H9 (cell line): Measurements from ENCODE around the gene NUP54. TPM values are rescaled to one million over a fixed set of nuclear protein-coding genes. Genes with fewer than 3 reads are reported as not detected.

Source experiments
- DNase-seq: peaks from one replicate; pipeline ENCODE4 v3.0.0-alpha.2; 2017
- H2AFZ ChIP-seq: one replicate; pipeline ENCODE4 v1.6.1; 2013; ENCODE audit warnings: mild to moderate bottlenecking, low read length, control low read depth, moderate library complexity
- H2AK5ac ChIP-seq: 2 replicates; pipeline ENCODE4 v1.6.1; 2013; ENCODE audit warnings: low read length, control low read depth, mixed read lengths; ENCODE audit not compliant: insufficient read length
- H2BK120ac ChIP-seq: one replicate; pipeline ENCODE4 v1.6.1; 2013; ENCODE audit warnings: low read depth, mild to moderate bottlenecking, low read length, control low read depth, inconsistent platforms; ENCODE audit not compliant: poor library complexity, severe bottlenecking
- H2BK12ac ChIP-seq: 2 replicates; pipeline ENCODE4 v1.6.1; 2013; ENCODE audit warnings: low read length, control low read depth, mixed read lengths, low read depth; ENCODE audit not compliant: insufficient read length
- H2BK15ac ChIP-seq: 2 replicates; pipeline ENCODE4 v1.6.1; 2013; ENCODE audit warnings: low read depth, low read length, control low read depth
- H2BK20ac ChIP-seq: one replicate; pipeline ENCODE4 v1.6.1; 2013; ENCODE audit warnings: low read depth, mild to moderate bottlenecking, low read length, control low read depth, inconsistent platforms; ENCODE audit not compliant: poor library complexity, severe bottlenecking
- H2BK5ac ChIP-seq: 2 replicates; pipeline ENCODE4 v1.6.1; 2013; ENCODE audit warnings: low read length, control low read depth, mixed read lengths; ENCODE audit not compliant: insufficient read length
- H3K14ac ChIP-seq: 2 replicates; pipeline ENCODE4 v1.6.1; 2013; ENCODE audit warnings: low read length, control low read depth; ENCODE audit not compliant: insufficient read depth
- H3K18ac ChIP-seq: 2 replicates; pipeline ENCODE4 v1.6.1; 2013; ENCODE audit warnings: low read depth, mild to moderate bottlenecking, mixed read lengths, low read length, control low read depth; ENCODE audit not compliant: insufficient read length
- H3K23ac ChIP-seq: 2 replicates; pipeline ENCODE4 v1.6.1; 2013; ENCODE audit warnings: low read length, control low read depth, mixed read lengths, low read depth; ENCODE audit not compliant: insufficient read length
- H3K23me2 ChIP-seq: 2 replicates; pipeline ENCODE4 v1.6.1; 2013; ENCODE audit warnings: low read depth, mild to moderate bottlenecking, mixed read lengths, low read length, control low read depth; ENCODE audit not compliant: insufficient read length, poor library complexity, severe bottlenecking
- H3K27ac ChIP-seq: 2 replicates; pipeline ENCODE4 v1.5.1; 2013; ENCODE audit warnings: low read length, control low read depth, mixed read lengths, low read depth; ENCODE audit not compliant: insufficient read length
- H3K27me3 ChIP-seq: 2 replicates; pipeline ENCODE4 v1.6.1; 2013; ENCODE audit warnings: low read length, control low read depth, inconsistent platforms; ENCODE audit not compliant: insufficient read depth
- H3K4ac ChIP-seq: 2 replicates; pipeline ENCODE4 v1.6.1; 2013; ENCODE audit warnings: low read depth, mild to moderate bottlenecking, control low read depth, inconsistent platforms, low read length, moderate library complexity
- H3K4me1 ChIP-seq: 2 replicates; pipeline ENCODE4 v1.6.1; 2013; ENCODE audit warnings: low read length, control low read depth, inconsistent platforms; ENCODE audit not compliant: insufficient read depth
- H3K4me2 ChIP-seq: 2 replicates; pipeline ENCODE4 v1.6.1; 2013; ENCODE audit warnings: low read length, control low read depth, mixed read lengths; ENCODE audit not compliant: insufficient read length, insufficient read depth
- H3K56ac ChIP-seq: 2 replicates; pipeline ENCODE4 v1.6.1; 2013; ENCODE audit warnings: low read depth, mild to moderate bottlenecking, mixed read lengths, low read length, control low read depth; ENCODE audit not compliant: insufficient read length
- H3K79me1 ChIP-seq: 2 replicates; pipeline ENCODE4 v1.6.1; 2013; ENCODE audit warnings: low read depth, mild to moderate bottlenecking, moderate library complexity, low read length, control low read depth, inconsistent platforms; ENCODE audit not compliant: insufficient read depth, poor library complexity, severe bottlenecking
- H3K79me2 ChIP-seq: 2 replicates; pipeline ENCODE4 v1.6.1; 2013; ENCODE audit warnings: low read length, control low read depth, inconsistent platforms; ENCODE audit not compliant: insufficient read depth
- H3K9ac ChIP-seq: 2 replicates; pipeline ENCODE4 v1.6.1; 2013; ENCODE audit warnings: low read length, control low read depth, mixed read lengths; ENCODE audit not compliant: insufficient read length; ENCODE audit errors: extremely low read depth
- H3K9me3 ChIP-seq: one replicate; pipeline ENCODE4 v1.6.1; 2013; ENCODE audit warnings: low read depth, low read length, inconsistent platforms; ENCODE audit not compliant: control insufficient read depth
- H3T11ph ChIP-seq: one replicate; pipeline ENCODE4 v1.6.1; 2013; ENCODE audit warnings: mild to moderate bottlenecking, low read length, control low read depth, inconsistent platforms
- H4K20me1 ChIP-seq: one replicate; pipeline ENCODE4 v1.6.1; 2013; ENCODE audit not compliant: control insufficient read depth, insufficient read length, insufficient read depth
- H4K5ac ChIP-seq: 2 replicates; pipeline ENCODE4 v1.6.1; 2013; ENCODE audit warnings: low read depth, mild to moderate bottlenecking, mixed read lengths, low read length, control low read depth; ENCODE audit not compliant: insufficient read length
- H4K8ac ChIP-seq: replicated peaks from 2 replicates; pipeline ENCODE4 v1.6.1; 2013; ENCODE audit warnings: low read length, control low read depth, mixed read lengths, low read depth; ENCODE audit not compliant: insufficient read length
- H4K91ac ChIP-seq: 2 replicates; pipeline ENCODE4 v1.6.1; 2013; ENCODE audit warnings: low read depth, mild to moderate bottlenecking, moderate library complexity, mixed read lengths, low read length, control low read depth; ENCODE audit not compliant: insufficient read length
- H3K27ac Mint-ChIP-seq, 3 experiments: 2 replicates in 2 of 3; 3 replicates in 1 of 3; pipeline ENCODE4 v1.8.0; 2020 to 2021; ENCODE audit warnings: mixed read lengths in 3 of 3, mild to moderate bottlenecking in 1 of 3, moderate library complexity in 1 of 3
- H3K27me3 Mint-ChIP-seq: 2 replicates; pipeline ENCODE4 v1.8.0; 2021; ENCODE audit warnings: low read depth, mild to moderate bottlenecking, moderate library complexity, mixed read lengths
- H3K36me3 Mint-ChIP-seq, 3 experiments: 2 replicates in 2 of 3; 3 replicates in 1 of 3; pipeline ENCODE4 v1.8.0; 2020 to 2021; ENCODE audit warnings: low read depth in 3 of 3, mixed read lengths in 3 of 3; ENCODE audit not compliant: insufficient read depth in 1 of 3
- H3K4me1 Mint-ChIP-seq, 2 experiments: 2 replicates each; pipeline ENCODE4 v1.8.0; 2020; ENCODE audit warnings: mixed read lengths in 2 of 2
- H3K4me3 Mint-ChIP-seq, 2 experiments: 2 replicates in 1 of 2; 3 replicates in 1 of 2; pipeline ENCODE4 v1.8.0; 2020 to 2021; ENCODE audit warnings: mild to moderate bottlenecking in 2 of 2, mixed read lengths in 2 of 2, moderate library complexity in 1 of 2
- H3K9me3 Mint-ChIP-seq, 2 experiments: 2 replicates in 1 of 2; 3 replicates in 1 of 2; pipeline ENCODE4 v1.8.0; 2020; ENCODE audit warnings: mild to moderate bottlenecking in 2 of 2, mixed read lengths in 2 of 2, moderate library complexity in 1 of 2
- CTCF ChIP-seq: fragments of 200-600 bp; sonication (generic); conservative IDR thresholded peaks from 3 replicates; pipeline ENCODE4 v1.8.0; 2021; ENCODE audit warnings: antibody characterized with exemption, mild to moderate bottlenecking
- WGBS: extraction: QIAGEN DNeasy Blood & Tissue Kit; methylation state at CpG from one replicate; pipeline ENCODE4 v1.1.7; 2013; ENCODE audit warnings: missing lambda C conversion rate, low lambda C conversion rate, mixed read lengths; ENCODE audit not compliant: insufficient read length; ENCODE audit errors: extremely low coverage; 5-methylcytosine and 5-hydroxymethylcytosine counted together
- total RNA-seq: library from RNA; stranded (reverse); gene quantifications from 2 replicates; pipeline ENCODE4 v1.2.1, GENCODE V29; 2021

NUP54 gene
- total RNA-seq, 1 experiment from 2014 or later: 129 TPM

DNA sequence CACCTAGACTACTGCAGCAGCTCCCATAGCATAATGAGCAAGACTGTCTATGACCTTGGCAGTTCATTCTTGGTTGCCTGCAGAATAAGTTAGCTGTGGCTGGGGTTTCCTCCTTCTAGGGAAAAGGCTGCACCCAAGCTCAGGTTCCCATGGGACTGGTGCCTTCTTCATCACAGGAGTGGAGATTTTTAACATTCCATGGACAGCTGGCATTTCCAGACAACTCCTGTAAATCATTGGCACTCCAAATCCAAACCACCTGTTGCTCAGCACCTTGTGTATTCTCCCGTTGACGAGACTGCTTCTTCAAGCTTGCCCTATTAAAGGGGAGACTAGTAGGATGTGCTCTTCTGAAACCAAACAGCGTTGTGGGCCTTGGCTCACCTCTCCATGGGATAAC lies 7.8 kb upstream of the NUP54 start:
- Histone ChIP-seq H3K27me3 (no peaks in the 10 kb centered on the region), H3K4ac (no peak overlapping the region), H3K4me2 (no peak overlapping the region), H2BK120ac (no peak overlapping the region), H3K18ac (no peak overlapping the region), H4K20me1 (no peaks in the 10 kb centered on the region), H2BK5ac (no peak overlapping the region), H4K91ac (no peak overlapping the region), H4K8ac (no peak overlapping the region), H2AK5ac (no peak overlapping the region), H3K23ac (no peak overlapping the region), H3K14ac (no peak overlapping the region), H3K9me3 (no peaks in the 10 kb centered on the region), H2BK15ac (no peak overlapping the region), H4K5ac (no peak overlapping the region), H3K27ac (no peak overlapping the region), H2BK12ac (no peak overlapping the region), H3K56ac (no peak overlapping the region), H3T11ph (no peak overlapping the region), H3K4me1 (no peaks in the 10 kb centered on the region), H3K9ac (no peak overlapping the region), H3K79me2 (no peaks in the 10 kb centered on the region), H3K23me2 (no peaks in the 10 kb centered on the region), H2BK20ac (no peak overlapping the region), H2AFZ (no peak overlapping the region), H3K79me1 (no peaks in the 10 kb centered on the region)
- H3K27me3 Mint-ChIP-seq: peaks cover 5% of the 10 kb centered on the region
- DNase-seq: no peak
- peaks cover 0 to 3% of the 10 kb centered on the region in 2 experiments; a peak in 1 of 5 replicates for H3K9me3 Mint-ChIP-seq
- H3K4me1 Mint-ChIP-seq: peaks cover 3 to 4% of the 10 kb centered on the region in 2 experiments; a peak in 1 of 4 replicates
- H3K27ac Mint-ChIP-seq: peak overlapping the region in 1 of 3 experiments; percentile 18; a peak in 1 of 7 replicates
- peaks cover 0 to 13% (median 5%) of the 10 kb centered on the region in 3 experiments; a peak in 3 of 7 replicates for H3K36me3 Mint-ChIP-seq
- WGBS: no CpG with 5 or more reads among the region's 3 CpGs
- TF ChIP-seq CTCF: no peak
- H3K4me3 Mint-ChIP-seq: no peak overlapping the region
